DMS53 (cell line): ENCODE measurements around the gene AGBL4.
"Not testable (repeated sequence)": the region's sequence is repeated elsewhere in the genome, so short reads cannot be mapped to it uniquely, and the experiment has no call there.

Source experiments
- DNase-seq: peaks from one replicate; lab custom pipeline; 2025; lab: John Stamatoyannopoulos, UW

The AGBL4 gene

DNA sequence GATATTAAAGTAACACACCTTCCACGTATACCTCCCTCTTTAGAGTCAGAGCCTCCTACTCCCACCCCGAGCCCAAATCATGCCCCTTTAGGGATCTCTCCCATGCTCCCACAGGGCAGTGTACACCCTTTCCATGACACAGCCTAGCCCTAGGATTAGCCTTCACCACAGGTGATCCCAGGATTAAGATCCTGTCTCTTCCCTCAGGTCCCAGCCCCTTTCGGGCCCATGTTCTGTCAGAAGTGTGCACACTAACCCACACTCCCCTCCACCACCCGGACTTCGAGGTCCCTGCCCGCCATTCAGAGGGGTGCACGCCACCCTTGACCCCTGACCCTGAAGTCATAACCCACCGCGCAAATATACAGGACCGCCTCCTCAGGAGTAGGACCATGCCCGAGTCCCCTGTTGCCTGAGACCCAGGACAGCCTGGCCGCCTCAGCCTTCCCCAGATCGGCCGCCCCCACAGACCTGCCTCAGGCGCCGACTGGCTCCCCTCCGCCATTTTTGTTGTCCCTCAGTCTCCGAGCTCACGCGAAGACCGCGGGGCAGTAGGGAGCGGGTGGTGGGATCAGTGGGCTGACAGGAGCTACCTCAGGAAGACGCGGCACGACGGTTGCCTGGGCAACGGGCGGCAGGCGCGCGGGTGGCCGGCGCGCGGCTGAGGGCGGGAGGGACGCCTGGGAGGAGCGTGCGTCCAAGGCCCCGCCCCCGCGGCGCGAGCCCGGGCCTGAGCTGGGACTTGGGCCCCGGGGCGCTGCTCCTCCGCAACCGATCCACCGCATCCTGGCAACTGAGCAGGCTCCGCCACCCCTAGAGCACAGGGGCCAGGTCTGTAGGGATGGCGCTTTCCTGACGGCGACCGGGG lies at the start of gene AGBL4:
AGBL4 (minus strand) TSS at position 663 of the 868 bp plus-strand sequence.
- peak; percentile 97 for DNase-seq

DNA sequence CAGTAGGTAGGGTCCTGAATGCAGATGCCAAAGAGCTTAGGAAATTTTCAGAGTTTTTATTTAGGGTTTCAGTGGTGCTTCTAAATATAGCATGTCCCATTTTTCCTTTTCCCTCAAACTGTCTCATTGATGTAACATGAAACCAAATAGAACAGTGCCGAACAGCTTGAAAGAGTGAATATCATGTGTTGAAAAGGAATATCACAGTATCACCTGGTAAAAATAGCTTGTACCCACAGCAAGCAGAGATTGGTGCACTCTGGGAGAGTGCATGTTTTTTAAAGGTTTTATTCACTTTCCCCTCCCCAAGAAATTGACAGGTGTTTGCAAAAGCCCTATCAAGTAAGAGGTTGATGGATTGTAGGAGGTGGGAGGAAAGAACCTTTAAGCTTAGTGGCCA lies 43.1 kb upstream of the AGBL4 start:
- DNase-seq, result no peak

DNA sequence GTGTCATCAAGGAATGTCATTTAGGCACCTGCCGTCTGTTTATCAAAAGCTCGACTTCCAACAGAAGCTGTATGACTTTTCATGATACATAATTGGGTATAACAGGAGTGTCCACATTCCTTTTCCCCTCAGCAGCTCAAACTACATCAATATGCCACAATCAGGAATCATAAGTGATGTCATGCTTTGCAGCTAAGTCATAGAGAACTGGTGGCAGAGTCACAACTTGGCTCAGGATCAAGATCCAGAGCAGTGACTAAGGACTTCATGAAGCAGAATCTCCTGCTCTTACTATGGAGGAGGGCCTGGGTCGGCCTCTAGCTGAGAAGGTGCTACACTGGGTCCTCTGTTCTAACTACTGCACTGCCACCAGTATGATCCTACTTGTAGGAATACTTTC lies 36.5 kb upstream of the AGBL4 start:
- peak; percentile 96 for DNase-seq

DNA sequence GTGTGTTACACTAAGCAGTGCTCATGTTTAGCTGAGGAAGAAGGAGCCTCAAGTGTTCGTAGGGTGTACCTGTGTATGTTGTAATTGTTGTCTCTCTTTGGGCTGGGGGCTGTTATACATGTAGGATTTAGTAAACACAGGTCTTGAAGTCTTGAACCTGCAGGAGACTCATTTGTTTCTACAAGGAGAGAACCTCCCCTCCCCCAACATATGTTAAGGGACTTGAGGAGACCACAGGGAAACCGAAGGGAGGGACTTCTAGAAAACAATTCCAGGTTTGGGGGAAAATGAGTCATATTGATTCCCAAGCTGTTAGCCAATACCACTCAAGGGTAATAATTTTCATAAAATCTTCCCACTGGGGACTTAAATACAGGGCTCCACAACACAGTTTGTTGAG lies 25.0 kb upstream of the AGBL4 start:
- DNase-seq, result peak; percentile 63

DNA sequence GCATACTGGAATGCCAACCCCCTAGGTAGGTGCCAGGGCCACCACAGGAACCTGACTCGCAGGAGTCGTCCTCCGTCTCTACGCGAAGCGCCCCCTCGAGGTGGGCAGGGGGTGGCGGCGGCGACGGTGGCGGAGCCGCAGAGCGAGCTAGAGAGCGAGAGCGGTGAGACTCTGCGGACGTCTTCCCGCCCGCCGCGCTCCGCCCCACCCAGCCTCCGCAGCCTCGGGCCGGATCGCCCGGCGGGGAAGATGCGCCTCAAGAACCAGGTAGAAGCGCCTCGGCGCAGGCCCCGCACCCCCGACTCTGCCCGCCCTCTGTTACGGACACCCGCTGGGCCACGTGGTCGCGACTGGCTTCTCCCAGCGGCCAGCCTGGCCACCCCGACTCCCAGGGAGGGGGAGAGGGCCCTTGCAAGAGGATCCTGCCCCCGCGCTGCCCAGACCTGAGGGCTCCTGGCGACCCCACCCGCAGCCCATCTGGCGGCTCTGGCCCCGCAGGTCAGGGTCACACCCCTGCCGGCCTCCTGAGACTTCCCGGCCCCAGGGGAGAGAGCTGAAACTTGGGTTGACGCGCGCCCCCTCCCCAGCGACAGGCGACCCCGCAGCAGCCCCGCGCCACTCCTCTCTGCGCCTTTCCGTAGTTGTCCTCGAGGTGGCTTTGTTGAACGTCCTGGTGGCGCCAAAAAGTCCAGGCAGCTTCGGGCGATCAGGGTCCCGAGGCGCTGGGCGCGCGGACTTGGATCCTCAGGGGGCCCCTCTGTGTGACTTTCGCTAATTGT lies 24.4 kb upstream of the AGBL4 start:
- DNase-seq, result peak; percentile 93

DNA sequence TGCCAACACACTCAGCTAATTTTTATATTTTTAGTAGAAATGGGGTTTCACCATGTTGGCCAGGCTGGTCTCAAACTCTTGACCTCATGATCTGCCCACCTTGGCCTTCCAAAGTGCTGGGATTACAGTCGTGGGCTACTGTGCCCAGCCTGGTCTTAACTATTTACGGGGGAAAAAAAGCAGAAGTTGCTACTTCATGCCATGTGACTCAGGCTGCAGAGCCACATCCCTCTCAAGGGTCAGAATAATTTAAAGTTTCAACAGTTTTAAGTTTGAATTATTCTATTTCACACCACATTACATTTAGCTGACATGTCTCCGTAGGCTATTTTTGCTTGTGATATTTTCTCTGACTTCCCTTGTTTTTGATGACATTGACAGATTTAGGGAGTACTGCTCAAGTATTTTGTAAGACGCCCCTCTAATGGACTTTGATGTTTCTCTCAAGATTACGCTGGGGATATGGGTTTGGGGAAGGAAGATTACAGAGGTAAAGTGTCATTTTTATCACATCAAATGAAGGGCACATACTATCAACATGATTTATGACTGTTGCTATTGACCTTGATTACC lies 14.6 kb upstream of the AGBL4 start:
- no peak for DNase-seq

DNA sequence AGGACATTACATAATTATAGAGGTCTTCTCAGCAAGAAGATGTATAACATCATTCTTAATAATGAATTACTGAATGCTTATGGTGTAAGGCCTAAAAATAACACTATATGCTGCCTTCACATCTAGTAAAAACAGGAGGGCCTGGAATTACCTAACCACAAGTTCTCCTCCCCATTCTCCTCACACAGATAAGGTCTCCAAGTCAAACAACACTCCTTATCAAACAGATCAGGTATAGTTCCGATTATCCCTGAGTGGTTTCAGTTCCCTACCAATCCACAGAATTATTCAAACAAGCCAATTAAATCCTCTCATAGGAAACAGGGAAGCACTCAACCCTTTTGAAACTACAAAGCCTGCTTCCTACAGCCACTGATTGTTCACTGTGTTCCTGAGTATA lies 4.0 kb upstream of the AGBL4 start:
- DNase-seq, result peak; percentile 57

DNA sequence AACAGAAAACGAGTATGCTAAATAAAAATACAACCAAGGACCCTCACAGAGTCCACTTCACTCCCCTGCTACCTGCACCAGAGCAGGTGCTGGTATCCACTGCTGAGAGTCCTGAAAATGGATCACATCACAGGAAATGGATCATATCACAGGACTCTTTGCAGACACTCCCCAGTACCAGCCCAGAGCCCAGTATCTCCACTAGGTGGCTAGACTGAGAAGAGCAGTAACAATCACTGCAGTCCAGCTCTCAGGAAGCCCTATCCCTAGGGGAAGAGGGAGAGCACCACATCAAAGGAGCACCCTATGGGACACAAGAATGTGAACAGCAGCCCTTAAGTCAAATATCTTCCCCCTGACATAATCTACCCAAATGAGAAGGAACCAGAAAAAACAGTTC lies 28.0 kb downstream of the AGBL4 start:
- peak; percentile 74 for DNase-seq

DNA sequence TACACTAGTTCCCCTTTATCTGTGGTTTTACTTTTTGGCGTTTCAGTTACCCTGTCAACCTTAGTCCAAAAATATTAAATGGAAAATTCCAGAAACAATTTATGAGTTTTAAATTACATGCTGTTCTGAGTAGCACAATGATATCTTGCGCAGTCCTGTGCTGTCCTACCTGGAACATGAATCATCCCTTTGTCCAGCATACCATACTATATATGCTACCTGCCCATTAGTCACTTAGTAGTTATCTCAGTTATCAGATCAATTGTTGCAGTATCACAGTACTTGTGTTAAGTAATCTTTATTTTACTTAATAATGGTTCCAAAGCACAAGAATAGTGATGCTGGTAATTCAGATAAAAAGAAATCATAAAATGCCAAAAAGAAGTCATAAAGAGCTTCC lies 52.7 kb downstream of the AGBL4 start:
- no peak for DNase-seq

DNA sequence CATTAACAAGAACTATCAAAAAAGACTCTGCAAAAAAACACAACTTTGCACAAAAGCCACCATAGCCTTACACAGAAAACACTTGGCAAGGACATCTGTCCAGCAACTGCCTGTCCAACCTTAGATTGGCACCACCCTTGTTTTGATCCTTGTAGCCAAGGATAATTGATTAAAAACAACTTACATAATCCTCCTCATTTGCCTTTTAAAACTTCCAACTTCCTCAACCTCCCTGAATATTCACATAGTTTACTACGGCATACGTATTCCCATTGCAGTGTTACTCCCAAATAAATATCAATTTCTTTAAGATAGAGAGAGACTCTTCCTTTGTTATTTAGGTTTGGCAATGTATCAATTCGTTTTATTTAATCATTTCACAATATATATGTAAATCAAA lies 72.4 kb downstream of the AGBL4 start:
- no peak for DNase-seq

DNA sequence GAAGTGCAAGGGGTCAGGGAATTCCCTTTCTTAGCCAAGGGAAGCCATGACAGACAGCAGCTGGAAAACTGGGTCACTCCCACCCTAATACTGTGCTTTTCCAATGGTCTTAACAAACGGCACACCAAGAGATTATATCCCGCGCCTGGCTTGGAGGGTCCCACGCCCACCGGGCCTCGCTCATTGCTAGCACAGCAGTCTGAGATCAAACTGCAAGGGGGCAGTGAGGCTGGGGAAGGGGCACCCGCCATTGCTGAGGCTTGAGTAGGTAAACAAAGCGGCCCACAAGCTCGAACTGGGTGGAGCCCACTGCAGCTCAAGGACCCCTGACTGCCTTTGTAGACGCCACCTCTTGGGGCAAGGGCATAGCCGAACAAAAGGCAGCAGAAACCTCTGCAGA lies 108.5 kb downstream of the AGBL4 start:
- DNase-seq, result not testable (repeated sequence)

DNA sequence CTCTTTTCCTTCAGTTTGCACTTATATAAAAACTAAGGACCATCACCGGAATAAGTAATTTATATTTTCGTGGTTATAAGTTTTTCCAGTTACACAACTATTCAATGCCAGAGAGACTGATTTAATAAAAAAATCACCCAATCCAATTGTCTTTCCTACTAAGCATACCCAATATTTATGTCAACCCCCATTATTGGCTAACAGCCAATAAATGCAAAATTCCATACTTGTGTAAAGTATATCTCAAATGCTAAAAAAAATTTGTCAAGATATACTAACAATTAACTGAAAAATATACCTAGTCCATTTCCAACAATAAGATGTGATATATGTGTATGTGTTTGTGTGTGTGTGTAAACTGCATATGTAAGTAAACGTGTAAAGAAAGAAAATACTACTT lies 117.4 kb downstream of the AGBL4 start:
- no peak for DNase-seq

DNA sequence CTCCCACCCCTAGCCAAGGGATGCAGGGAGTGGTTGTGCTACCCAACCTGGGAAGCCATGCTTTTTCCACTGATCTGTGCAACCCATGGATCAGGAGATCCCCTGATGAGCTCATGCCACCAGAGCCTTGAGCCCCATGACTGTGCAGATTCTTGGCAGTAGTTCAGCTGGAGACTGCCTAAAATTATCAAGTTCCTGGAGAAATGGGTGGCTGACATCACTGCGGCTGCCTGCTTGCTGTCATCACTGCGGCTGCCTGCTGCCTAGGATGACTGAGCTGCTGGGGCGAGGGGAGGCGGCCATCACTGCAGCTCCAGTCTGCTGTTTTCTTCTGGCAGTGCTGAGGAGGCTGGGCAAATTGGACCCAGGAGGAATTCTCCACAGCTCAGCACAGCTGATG lies 159.2 kb downstream of the AGBL4 start:
- peak; percentile 29 for DNase-seq

DNA sequence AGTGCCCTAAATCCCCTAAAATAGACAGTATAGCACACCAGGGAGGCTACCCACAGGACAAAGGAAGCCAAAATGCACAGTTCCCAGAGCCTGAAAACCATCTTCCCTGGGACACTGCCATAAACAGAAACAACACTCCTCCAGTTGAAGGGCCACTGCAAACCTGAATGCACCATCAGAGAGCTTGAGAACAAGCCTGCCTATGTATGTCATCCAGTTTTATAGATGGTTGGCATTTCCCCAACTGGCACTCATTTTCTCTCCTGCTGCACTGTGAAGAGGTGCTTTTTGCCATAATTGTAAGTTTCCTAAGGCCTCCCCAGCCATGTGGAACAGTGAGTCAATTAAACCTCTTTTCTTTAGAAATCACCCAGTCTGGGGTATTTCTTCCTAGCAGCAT lies 169.0 kb downstream of the AGBL4 start:
- DNase-seq, result no peak

DNA sequence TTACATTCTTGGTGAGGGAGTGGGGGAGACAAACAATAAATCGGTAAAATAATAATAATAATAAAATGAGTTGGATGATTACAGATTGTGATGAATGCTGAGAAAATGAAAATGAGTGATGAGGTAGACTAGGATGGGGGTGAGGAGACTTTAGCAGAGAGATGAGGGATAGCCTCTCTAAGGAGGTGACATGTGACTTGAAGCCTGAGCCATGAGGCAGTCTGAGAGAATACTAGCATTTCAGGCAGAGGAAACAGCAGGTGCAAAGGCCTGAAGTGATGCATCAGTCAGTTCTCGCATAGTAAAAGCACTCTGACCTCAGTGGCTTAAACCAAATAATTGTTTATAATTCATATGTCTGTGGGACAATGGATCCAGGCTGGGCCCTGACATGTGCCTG lies 181.2 kb downstream of the AGBL4 start:
- DNase-seq, result no peak

DNA sequence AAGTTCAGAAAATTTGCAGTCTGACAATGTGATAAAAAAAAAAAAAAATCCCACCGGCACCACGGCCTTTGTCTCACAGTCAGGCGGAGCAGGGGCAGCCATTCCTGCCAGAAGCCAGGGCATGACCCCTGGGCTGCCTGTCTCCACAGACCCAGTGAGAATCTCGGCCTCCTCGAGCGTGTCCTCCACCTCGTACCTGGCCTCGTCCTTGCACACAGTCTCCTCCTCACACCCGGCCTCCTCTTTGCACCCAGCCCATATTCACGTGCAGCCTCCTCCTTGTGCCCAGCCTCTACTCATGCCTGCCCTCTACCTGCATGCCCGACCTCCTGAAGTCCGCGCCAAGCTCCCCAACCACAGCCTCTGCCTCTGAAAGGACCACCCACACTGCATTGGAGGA lies 182.0 kb downstream of the AGBL4 start:
- DNase-seq, result no peak

DNA sequence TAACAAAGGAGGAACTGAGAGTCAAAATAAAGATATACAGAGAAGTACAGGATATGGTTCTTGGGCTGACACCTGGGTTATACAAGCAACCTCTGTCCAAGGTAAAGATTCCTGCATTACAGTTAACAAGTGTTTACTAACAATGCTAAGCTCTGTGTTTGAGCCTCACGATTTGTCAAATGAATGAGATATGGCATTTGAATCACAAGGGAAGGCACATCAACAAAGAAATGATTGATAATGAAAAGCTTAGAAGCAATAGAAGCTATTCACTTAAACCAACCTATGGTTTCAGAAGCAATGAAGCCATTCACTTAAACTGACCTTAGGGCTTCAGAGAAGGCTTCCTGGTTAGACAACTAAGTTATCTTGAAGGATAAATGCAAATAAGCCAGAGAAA lies 199.5 kb downstream of the AGBL4 start:
- no peak for DNase-seq

DNA sequence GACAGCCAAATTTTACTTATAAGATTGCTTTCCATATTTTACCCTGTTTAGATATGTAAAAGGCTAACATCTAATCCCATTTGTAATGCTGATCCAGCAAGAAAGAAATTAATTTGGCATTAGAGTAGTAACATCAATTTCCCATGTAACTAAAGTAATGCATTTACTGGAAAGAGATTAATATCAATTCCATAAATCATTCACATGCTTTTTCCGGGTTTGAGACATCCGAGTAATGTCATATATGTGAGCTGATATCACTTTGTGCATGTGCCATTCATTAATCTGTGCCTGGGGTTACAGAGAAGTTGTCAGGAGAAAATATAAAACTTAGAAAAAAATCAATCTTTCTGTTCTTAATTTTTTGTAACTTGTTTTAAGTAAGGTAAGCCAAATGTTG lies 206.1 kb downstream of the AGBL4 start:
- DNase-seq, result no peak

DNA sequence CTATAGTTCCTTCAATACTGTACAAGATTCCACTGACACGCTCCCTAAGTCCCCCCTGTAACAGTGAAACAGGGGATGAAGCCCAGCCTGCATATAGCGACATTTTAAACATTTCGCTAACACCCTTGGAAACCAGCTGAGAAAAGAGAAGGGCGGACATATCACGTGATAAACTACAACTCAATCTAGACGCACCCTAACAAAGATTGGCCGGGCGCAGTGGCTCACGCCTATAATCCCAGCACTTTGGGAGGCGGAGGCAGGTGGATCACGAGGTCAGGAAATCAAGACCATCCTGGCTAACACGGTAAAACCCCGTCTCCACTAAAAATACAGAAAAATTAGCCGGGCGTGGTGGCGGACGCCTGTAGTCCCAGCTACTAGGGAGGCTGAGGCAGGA lies 236.7 kb downstream of the AGBL4 start:
- not testable (repeated sequence) for DNase-seq

DNA sequence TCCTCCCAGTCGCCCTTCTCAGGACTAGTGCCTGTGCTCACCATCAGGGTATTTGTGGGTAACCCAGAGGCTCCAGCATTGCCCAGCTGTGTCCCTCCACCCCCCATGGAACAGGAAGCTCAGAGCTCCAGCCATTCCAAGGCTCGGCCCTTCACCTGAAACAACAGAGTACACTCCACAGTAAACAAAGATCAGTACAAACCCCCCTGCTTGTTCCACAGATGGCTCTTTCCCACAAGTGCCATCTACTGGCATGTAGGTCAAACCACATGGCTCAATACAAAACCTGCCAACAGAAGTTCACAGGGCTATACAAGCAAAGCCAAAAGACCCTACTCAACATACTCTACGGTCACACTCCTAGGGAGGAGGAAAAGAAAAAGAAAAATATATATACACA lies 258.7 kb downstream of the AGBL4 start:
- DNase-seq, result peak; percentile 90

DNA sequence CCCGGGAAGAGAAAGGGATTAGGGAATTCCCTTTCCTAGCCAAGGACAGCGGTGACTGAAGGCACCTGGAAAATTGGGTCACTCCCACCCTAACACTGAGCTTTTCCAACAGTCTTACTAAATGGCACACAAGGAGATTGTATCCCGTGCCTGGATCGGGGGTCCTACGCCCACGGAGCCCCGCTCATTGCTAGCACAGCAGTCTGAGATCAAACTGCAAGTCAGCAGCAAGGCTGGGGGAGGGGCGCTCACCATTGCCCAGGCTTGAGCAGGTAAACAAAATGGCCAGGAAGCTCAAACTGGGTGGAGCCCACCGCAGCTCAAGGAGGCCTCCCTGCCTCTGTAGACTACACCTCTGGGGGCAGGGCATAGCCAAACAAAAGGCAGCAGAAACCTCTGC lies 285.6 kb downstream of the AGBL4 start:
- not testable (repeated sequence) for DNase-seq

DNA sequence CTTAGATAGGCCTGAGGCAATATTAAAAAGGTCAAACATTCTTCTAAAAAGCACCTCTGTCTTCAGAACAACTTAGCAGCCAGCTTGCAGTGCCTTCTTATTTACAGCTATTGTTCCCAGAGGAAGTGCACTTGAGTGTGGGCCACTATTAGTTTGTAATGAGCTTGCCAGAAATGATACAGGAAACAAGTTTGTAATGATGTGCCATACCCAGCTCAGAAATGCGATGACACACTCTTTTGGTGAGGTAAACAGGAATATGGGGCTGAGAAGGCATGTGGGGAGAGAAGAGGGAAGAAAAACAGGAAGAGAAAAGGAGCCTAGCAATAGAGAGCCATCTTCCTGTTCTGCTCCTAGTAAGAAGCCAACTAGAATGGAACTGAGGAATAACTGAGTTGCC lies 295.4 kb downstream of the AGBL4 start:
- peak; percentile 48 for DNase-seq

DNA sequence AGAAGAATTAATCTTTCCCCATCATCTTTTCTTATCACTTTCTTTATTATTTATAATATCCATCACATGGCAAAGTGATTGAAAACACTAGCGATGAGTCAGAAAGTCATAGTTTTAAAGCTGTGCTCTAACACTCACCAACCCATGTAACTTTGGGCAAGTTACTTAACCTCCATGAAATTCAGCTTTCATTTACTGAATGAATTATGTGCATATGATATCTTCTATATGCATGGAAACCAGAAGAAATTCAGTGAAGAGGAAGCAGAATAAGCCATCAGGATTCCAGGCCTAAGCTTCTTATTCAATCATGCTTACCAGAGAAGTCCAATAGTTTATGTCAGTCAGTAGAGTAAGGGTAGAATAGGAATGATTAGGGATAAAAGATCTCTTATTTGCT lies 300.1 kb downstream of the AGBL4 start:
- no peak for DNase-seq
